SH-SY5Y (cell line): Measurements from ENCODE around the gene PAXX.

ENCODE experiments used
- GATA2 ChIP-seq: IDR thresholded peaks from 2 replicates; pipeline ENCODE4 v1.6.1; 2011; ENCODE audit warnings: mild to moderate bottlenecking, low read depth, low read length
- GATA3 ChIP-seq: IDR thresholded peaks from 2 replicates; pipeline ENCODE4 v1.6.1; 2011; ENCODE audit warnings: low read depth, mild to moderate bottlenecking, low read length, moderate library complexity

DNA sequence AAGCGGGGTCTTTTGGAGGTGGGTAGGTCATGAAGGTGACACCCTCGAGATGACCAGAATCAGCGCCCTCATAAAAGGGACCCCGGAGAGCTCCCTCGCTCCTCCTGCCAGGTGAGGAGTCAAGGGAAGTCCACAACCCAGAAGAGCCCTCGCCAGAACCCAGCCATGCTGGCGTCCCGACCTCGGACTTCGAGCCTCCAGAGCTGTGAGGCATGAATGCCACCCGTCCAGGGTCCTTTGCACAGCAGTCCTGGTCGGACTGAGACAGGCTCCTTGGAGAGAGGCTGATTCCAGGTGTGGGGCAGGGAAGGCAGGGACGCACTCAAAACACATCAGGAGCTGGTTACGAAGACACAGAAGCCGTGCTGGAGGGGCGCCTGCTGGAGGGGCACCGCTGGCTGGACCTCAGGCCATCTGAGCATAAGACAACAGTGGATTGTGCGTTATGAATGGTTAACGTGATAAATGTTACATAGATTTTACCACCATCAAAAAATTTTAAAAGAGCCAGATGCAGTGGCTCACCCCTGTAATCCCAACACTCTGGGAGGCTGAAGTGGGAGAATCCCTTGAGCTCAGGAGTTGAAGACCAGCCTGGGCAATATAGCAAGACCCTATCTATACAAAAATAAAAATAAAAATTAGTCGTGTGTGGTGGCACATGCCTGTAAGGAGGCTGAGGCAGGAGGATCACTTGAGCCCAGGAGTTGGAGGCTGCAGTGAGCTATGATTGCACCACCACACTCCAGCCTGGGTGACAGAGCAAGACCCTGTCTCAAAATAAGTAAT lies 9.8 kb downstream of the PAXX start:
- TF ChIP-seq GATA2: no peak
- no peak for TF ChIP-seq GATA3
